ENCODE data around the gene PSAT1. TPM values are rescaled to one million over a fixed set of nuclear protein-coding genes. Genes with fewer than 3 reads are reported as not detected.

PSAT1 gene
- total and polyA plus RNA-seq, 2 experiments from 2014 or later, result 414 to 486 TPM

DNA sequence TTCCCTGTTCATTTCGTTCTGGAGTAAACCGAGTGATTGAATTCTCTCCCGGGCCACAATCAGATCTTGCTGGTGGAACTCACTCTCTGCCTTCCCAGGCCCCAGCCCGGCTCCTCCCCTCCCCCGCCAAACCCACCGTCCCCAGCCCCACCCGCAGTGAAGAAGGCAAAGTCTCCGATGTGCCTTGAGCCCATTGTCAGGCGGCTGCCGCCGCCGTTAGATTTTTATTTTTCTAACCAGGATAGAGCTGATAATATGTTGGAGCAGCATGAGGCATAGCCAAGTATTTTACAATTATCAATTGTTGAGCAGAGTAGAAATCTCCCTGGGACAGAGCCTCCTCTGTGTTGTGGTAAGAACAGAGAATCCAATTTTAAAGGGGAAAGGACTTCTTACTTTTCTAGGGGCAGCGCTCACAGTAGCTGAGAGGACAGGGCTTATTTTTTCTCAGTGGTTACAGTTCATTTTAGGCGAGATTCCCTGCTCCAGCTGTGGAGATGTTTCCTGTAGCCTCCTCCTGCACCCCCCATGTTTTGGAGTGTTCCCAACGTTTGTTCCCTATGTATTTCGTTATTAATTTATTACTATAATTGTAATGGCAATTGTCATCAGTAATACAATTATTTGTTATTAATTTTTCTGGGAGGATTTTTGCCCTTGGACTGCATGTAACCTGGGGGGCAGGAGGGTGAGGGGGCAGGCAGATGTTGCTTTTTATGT lies 1.3 kb downstream of the PSAT1 start:
- Mint-ChIP-seq H3K27me3 (ENCODE audit: insufficient read depth, low read depth, poor library complexity) (peaks cover 26% of the 10 kb centered on the region), H3K27ac (peak overlapping the region; percentile 100), H3K4me3 (peak overlapping the region; percentile 99), H3K36me3 (ENCODE audit: low read depth) (peaks cover 62% of the 10 kb centered on the region), H3K9me3 (peaks cover 8% of the 10 kb centered on the region; the same call in 2 of the 3 replicates), H3K4me1 (peaks cover 43% of the 10 kb centered on the region)
- peaks cover 2% of the 10 kb centered on the region; the same call in 1 of the 2 replicates for H3F3A ChIP-seq (replicated peaks; ENCODE audit: low read depth)
- no peaks in the 10 kb centered on the region for H3K9me2 ChIP-seq (ENCODE audit: insufficient read depth)
- no peaks in the 10 kb centered on the region for H3K27me3 ChIP-seq (ENCODE audit: insufficient read depth)
- H2AFZ ChIP-seq, result no peak overlapping the region
- DNase-seq (ENCODE audit: low spot score) (peak; percentile 48), ATAC-seq (peak; percentile 11)
- H3K4me2 ChIP-seq, result peak overlapping the region; percentile 95
- TF ChIP-seq CREB1 (CRISPR knock-in tag; IDR thresholded peaks at IDR 0.05; ENCODE audit: low read depth), result no peak
- peak; percentile 15; the same call in 1 of the 2 replicates for TF ChIP-seq POLR2AphosphoS5 (IDR thresholded peaks at IDR 0.05; ENCODE audit: low read depth)
- no peak for TF ChIP-seq EZH2phosphoT487 (IDR thresholded peaks at IDR 0.05; ENCODE audit: unreplicated experiment)
- TF ChIP-seq STAT1 (IDR thresholded peaks at IDR 0.05; ENCODE audit: unreplicated experiment), result no peak
- TF ChIP-seq, protein P1, sequence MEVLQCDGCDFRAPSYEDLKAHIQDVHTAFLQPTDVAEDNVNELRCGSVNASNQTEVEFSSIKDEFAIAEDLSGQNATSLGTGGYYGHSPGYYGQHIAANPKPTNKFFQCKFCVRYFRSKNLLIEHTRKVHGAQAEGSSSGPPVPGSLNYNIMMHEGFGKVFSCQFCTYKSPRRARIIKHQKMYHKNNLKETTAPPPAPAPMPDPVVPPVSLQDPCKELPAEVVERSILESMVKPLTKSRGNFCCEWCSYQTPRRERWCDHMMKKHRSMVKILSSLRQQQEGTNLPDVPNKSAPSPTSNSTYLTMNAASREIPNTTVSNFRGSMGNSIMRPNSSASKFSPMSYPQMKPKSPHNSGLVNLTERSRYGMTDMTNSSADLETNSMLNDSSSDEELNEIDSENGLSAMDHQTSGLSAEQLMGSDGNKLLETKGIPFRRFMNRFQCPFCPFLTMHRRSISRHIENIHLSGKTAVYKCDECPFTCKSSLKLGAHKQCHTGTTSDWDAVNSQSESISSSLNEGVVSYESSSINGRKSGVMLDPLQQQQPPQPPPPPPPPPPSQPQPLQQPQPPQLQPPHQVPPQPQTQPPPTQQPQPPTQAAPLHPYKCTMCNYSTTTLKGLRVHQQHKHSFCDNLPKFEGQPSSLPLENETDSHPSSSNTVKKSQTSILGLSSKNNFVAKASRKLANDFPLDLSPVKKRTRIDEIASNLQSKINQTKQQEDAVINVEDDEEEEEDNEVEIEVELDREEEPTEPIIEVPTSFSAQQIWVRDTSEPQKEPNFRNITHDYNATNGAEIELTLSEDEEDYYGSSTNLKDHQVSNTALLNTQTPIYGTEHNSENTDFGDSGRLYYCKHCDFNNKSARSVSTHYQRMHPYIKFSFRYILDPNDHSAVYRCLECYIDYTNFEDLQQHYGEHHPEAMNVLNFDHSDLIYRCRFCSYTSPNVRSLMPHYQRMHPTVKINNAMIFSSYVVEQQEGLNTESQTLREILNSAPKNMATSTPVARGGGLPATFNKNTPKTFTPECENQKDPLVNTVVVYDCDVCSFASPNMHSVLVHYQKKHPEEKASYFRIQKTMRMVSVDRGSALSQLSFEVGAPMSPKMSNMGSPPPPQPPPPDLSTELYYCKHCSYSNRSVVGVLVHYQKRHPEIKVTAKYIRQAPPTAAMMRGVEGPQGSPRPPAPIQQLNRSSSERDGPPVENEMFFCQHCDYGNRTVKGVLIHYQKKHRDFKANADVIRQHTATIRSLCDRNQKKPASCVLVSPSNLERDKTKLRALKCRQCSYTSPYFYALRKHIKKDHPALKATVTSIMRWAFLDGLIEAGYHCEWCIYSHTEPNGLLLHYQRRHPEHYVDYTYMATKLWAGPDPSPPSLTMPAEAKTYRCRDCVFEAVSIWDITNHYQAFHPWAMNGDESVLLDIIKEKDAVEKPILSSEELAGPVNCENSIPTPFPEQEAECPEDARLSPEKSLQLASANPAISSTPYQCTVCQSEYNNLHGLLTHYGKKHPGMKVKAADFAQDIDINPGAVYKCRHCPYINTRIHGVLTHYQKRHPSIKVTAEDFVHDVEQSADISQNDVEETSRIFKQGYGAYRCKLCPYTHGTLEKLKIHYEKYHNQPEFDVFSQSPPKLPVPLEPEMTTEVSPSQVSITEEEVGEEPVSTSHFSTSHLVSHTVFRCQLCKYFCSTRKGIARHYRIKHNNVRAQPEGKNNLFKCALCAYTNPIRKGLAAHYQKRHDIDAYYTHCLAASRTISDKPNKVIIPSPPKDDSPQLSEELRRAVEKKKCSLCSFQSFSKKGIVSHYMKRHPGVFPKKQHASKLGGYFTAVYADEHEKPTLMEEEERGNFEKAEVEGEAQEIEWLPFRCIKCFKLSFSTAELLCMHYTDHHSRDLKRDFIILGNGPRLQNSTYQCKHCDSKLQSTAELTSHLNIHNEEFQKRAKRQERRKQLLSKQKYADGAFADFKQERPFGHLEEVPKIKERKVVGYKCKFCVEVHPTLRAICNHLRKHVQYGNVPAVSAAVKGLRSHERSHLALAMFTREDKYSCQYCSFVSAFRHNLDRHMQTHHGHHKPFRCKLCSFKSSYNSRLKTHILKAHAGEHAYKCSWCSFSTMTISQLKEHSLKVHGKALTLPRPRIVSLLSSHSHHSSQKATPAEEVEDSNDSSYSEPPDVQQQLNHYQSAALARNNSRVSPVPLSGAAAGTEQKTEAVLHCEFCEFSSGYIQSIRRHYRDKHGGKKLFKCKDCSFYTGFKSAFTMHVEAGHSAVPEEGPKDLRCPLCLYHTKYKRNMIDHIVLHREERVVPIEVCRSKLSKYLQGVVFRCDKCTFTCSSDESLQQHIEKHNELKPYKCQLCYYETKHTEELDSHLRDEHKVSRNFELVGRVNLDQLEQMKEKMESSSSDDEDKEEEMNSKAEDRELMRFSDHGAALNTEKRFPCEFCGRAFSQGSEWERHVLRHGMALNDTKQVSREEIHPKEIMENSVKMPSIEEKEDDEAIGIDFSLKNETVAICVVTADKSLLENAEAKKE (CRISPR knock-in tag; IDR thresholded peaks at IDR 0.05), result no peak
- peaks cover 63% of the 10 kb centered on the region for H3K79me2 ChIP-seq (replicated peaks; ENCODE audit: insufficient read depth)
- peaks cover 35% of the 10 kb centered on the region for H3K36me3 ChIP-seq (ENCODE audit: insufficient read depth)
- peak overlapping the region; percentile 95 for H3K4me3 ChIP-seq
- H3K27ac ChIP-seq (ENCODE audit: low read depth), result peak overlapping the region; percentile 93
- peaks cover 31% of the 10 kb centered on the region for H3K4me1 ChIP-seq (ENCODE audit: insufficient read depth)
- H4K20me1 ChIP-seq (replicated peaks; ENCODE audit: insufficient read depth), result peaks cover 40% of the 10 kb centered on the region
